Neural cell (in vitro differentiated cells): ENCODE results near the gene PSMB10. TPM values are rescaled to one million over a fixed set of nuclear protein-coding genes. Genes with fewer than 3 reads are reported as not detected.

ENCODE experiments used
- H2AFZ ChIP-seq: fragments of 200-600, 300-800 bp; sonication (generic), shearing (Covaris generic); 2 replicates; pipeline ENCODE4 v1.6.0; 2014; ENCODE audit warnings: low read depth, mild to moderate bottlenecking, antibody characterized with exemption, low read length, moderate library complexity
- H3F3A ChIP-seq: fragments of 200-600 bp; shearing (Covaris generic); 2 replicates; pipeline ENCODE4 v1.6.1; 2016; ENCODE audit warnings: mild to moderate bottlenecking, moderate library complexity, mixed read lengths, antibody characterized with exemption, low read length; ENCODE audit not compliant: insufficient read depth, poor library complexity, severe bottlenecking
- H3K27ac ChIP-seq: fragments of 200-600, 300-800 bp; sonication (generic), shearing (Covaris generic); 2 replicates; pipeline ENCODE4 v1.5.1; 2014; ENCODE audit warnings: mild to moderate bottlenecking, low read length, moderate library complexity
- H3K27me3 ChIP-seq: fragments of 300-800, 200-600 bp; sonication (generic), shearing (Covaris generic); 2 replicates; pipeline ENCODE4 v1.6.0; 2014; ENCODE audit warnings: mild to moderate bottlenecking, low read depth, low read length, moderate library complexity; ENCODE audit not compliant: insufficient read depth
- H3K36me3 ChIP-seq: fragments of 300-800, 200-600 bp; sonication (generic), shearing (Covaris generic); 2 replicates; pipeline ENCODE4 v1.5.1; 2014; ENCODE audit warnings: mild to moderate bottlenecking, antibody characterized with exemption, low read length, moderate library complexity; ENCODE audit not compliant: insufficient read depth
- H3K4me2 ChIP-seq: fragments of 300-800, 200-600 bp; sonication (generic), shearing (Covaris generic); 2 replicates; pipeline ENCODE4 v1.6.0; 2014; ENCODE audit warnings: mild to moderate bottlenecking, low read length
- H3K4me3 ChIP-seq: fragments of 300-800, 200-600 bp; sonication (generic), shearing (Covaris generic); 2 replicates; pipeline ENCODE4 v1.5.1; 2014; ENCODE audit warnings: mild to moderate bottlenecking, low read length, moderate library complexity
- H3K79me2 ChIP-seq: fragments of 200-600 bp; shearing (Covaris generic); replicated peaks from 2 replicates; pipeline ENCODE4 v1.6.0; 2014; ENCODE audit warnings: mild to moderate bottlenecking, low read length, moderate library complexity; ENCODE audit not compliant: insufficient read depth
- H3K9ac ChIP-seq: fragments of 300-800, 200-600 bp; sonication (generic), shearing (Covaris generic); 2 replicates; pipeline ENCODE4 v1.6.1; 2016; ENCODE audit warnings: mild to moderate bottlenecking, low read length, mixed read lengths
- H3K9me2 ChIP-seq: fragments of 200-600 bp; shearing (Covaris generic); 2 replicates; pipeline ENCODE4 v1.6.1; 2016; ENCODE audit warnings: mild to moderate bottlenecking, low read length, mixed read lengths; ENCODE audit not compliant: insufficient read depth
- H3K9me3 ChIP-seq: fragments of 200-600, 300-800 bp; sonication (generic), shearing (Covaris generic); 2 replicates; pipeline ENCODE4 v1.6.1; 2016; ENCODE audit warnings: mild to moderate bottlenecking, mixed run types, low read length, moderate library complexity, mixed read lengths
- H4K20me1 ChIP-seq: fragments of 200-600 bp; shearing (Covaris generic); 2 replicates; pipeline ENCODE4 v1.6.1; 2016; ENCODE audit warnings: mild to moderate bottlenecking, mixed run types; ENCODE audit not compliant: insufficient read depth
- CTCF ChIP-seq: fragments of 450-650 bp; IDR thresholded peaks from 2 replicates; pipeline ENCODE4 v1.5.1; 2014; ENCODE audit warnings: antibody characterized with exemption, mild to moderate bottlenecking, moderate library complexity; ENCODE audit not compliant: poor library complexity, severe bottlenecking
- EP300 ChIP-seq: fragments of 450-650 bp; conservative IDR thresholded peaks from 2 replicates; pipeline ENCODE4 v1.6.1; 2014; ENCODE audit warnings: antibody characterized with exemption, mild to moderate bottlenecking, moderate library complexity; ENCODE audit not compliant: poor library complexity, severe bottlenecking
- EZH2 ChIP-seq: fragments of 200-600, 300-800 bp; shearing (Covaris generic), sonication (generic); IDR thresholded peaks from 2 replicates; pipeline ENCODE4 v1.6.1; 2014; ENCODE audit warnings: antibody characterized with exemption, low read length, borderline replicate concordance, mild to moderate bottlenecking; ENCODE audit not compliant: insufficient read depth, poor library complexity, severe bottlenecking
- MXI1 ChIP-seq: fragments of 450-650 bp; conservative IDR thresholded peaks from 2 replicates; pipeline ENCODE4 v1.6.1; 2014; ENCODE audit warnings: antibody characterized with exemption, mild to moderate bottlenecking; ENCODE audit not compliant: poor library complexity, severe bottlenecking
- POLR2AphosphoS5 ChIP-seq: IDR thresholded peaks from 2 replicates; pipeline ENCODE4 v1.6.1; 2012
- RAD21 ChIP-seq: fragments of 450-650 bp; conservative IDR thresholded peaks from 2 replicates; pipeline ENCODE4 v1.6.1; 2014; ENCODE audit warnings: antibody characterized with exemption, mild to moderate bottlenecking, moderate library complexity
- REST ChIP-seq: IDR thresholded peaks from 2 replicates; pipeline ENCODE4 v1.6.1; 2012; ENCODE audit warnings: borderline replicate concordance
- SMC3 ChIP-seq: fragments of 450-650 bp; conservative IDR thresholded peaks from 2 replicates; pipeline ENCODE4 v1.6.1; 2014; ENCODE audit warnings: antibody characterized with exemption, mild to moderate bottlenecking, moderate library complexity; ENCODE audit not compliant: poor library complexity
- TAF1 ChIP-seq: IDR thresholded peaks from 2 replicates; pipeline ENCODE4 v1.6.1; 2012; ENCODE audit warnings: low read depth
- polyA plus RNA-seq: library from polyadenylated mRNA; depleted of rRNA; stranded (reverse); fragments of >200 nt; gene quantifications from 2 replicates; pipeline ENCODE4 v1.2.3, GENCODE V29; 2014

Gene PSMB10
- polyA plus RNA-seq, 1 donor from 2014 or later, result 46.4 TPM

GRCh38 chr16:67943619-67944504 lies 7.2 kb upstream of the PSMB10 start, which contains the start of gene LCAT:
LCAT (minus strand) TSS chr16:67944120; CDS start chr16:67944101, 19 bp downstream.
- TF ChIP-seq EZH2, result no peak
- TF ChIP-seq SMC3, result no peak
- no peak for TF ChIP-seq EP300
- TF ChIP-seq MXI1, result no peak
- TF ChIP-seq CTCF, result no peak
- no peak for TF ChIP-seq TAF1
- TF ChIP-seq POLR2AphosphoS5, result no peak
- H3K36me3 ChIP-seq, result no peaks in the 10 kb centered on the region
- H3K79me2 ChIP-seq, result no peaks in the 10 kb centered on the region
- no peaks in the 10 kb centered on the region for H3K9me3 ChIP-seq
- H2AFZ ChIP-seq, result no peak within 1 kb of the TSS
- no peaks in the 10 kb centered on the region for H3K27me3 ChIP-seq
- no peaks in the 10 kb centered on the region for H3K9me2 ChIP-seq
- H4K20me1 ChIP-seq, result no peaks in the 10 kb centered on the region
- H3F3A ChIP-seq, result no peaks in the 10 kb centered on the region
- no peak within 1 kb of the TSS for H3K27ac ChIP-seq
- H3K4me2 ChIP-seq, result no peak within 1 kb of the TSS
- H3K9ac ChIP-seq, result no peak within 1 kb of the TSS
- no peak within 1 kb of the TSS for H3K4me3 ChIP-seq

GRCh38 chr16:67943256-67943618 lies 6.6 kb upstream of the PSMB10 start:
- no peaks in the 10 kb centered on the region for H3K27me3 ChIP-seq
- H3K9ac ChIP-seq, result no peak overlapping the region
- no peaks in the 10 kb centered on the region for H3K9me3 ChIP-seq
- H3K4me3 ChIP-seq, result no peak overlapping the region
- H3K27ac ChIP-seq, result no peak overlapping the region
- TF ChIP-seq TAF1, result no peak
- TF ChIP-seq REST, result no peak
- no peak for TF ChIP-seq RAD21
- no peak for TF ChIP-seq EP300
- TF ChIP-seq POLR2AphosphoS5, result no peak
- TF ChIP-seq SMC3, result no peak
- no peak for TF ChIP-seq MXI1
- no peak for TF ChIP-seq CTCF
- TF ChIP-seq EZH2, result no peak
- no peaks in the 10 kb centered on the region for H3K9me2 ChIP-seq
- no peak overlapping the region for H2AFZ ChIP-seq
- H3F3A ChIP-seq, result no peaks in the 10 kb centered on the region
- no peaks in the 10 kb centered on the region for H3K79me2 ChIP-seq
- H3K4me2 ChIP-seq, result no peak overlapping the region
- H3K36me3 ChIP-seq, result no peaks in the 10 kb centered on the region
- H4K20me1 ChIP-seq, result no peaks in the 10 kb centered on the region
